Measurements from ENCODE around the gene TMEM269. TPM values are rescaled to one million over a fixed set of nuclear protein-coding genes. Genes with fewer than 3 reads are reported as not detected.

TMEM269 gene
- total RNA-seq (2013), result 0.13 TPM
- polyA plus RNA-seq, result under 1 TPM in 1 of 3 donors, not detected in 2; 0.07 TPM
- not detected in 2 replicates for polyA minus RNA-seq
- 0 to 1.7 (median 0.26) reads per million in 11 experiments for total RNA-seq

GRCh38 chr1:42784946-42785693, at the start of gene TMEM269:
Gene TMEM269 (plus strand): TSS chr1:42784991. CDS start chr1:42789894, 4,903 bp downstream.
- peak within 1 kb of the TSS; percentile 43 for H3K9ac ChIP-seq (ENCODE audit: insufficient read depth, low read length, poor library complexity, severe bottlenecking)
- H3K4me3 ChIP-seq (replicated peaks in 1 of 3; ENCODE audit: low read depth in 2 of 3, low read length in 3 of 3), result peak within 1 kb of the TSS; percentile 14 to 56 (median 17)
- peaks cover 21 to 29% (median 25%) of the 10 kb centered on the region in 3 donors for H3K27me3 Mint-ChIP-seq (ENCODE audit: low read depth in 3 of 3)
- no peaks in the 10 kb centered on the region for H4K20me1 ChIP-seq (ENCODE audit: insufficient read depth, low read length)
- intact Hi-C loops (cut with micrococcal nuclease), result loop anchor here in 1 of 2 donors (5.0 kb wide), 1 partner anchor 127 kb away; no protein-coding TSS in a partner anchor
- peaks cover 0 to 7% (median 1%) of the 10 kb centered on the region in 7 donors for H3K9me3 Mint-ChIP-seq
- H3K4me2 ChIP-seq (replicated peaks; ENCODE audit: extremely low read depth, low read length, poor library complexity, severe bottlenecking), result peak within 1 kb of the TSS; percentile 65
- H3K36me3 ChIP-seq (replicated peaks in 1 of 2; ENCODE audit: control insufficient read depth in 1 of 2, insufficient read depth in 2 of 2, low read length in 2 of 2), result peaks cover 14 to 22% of the 10 kb centered on the region in 2 donors
- peaks cover 13% of the 10 kb centered on the region for H3K4me1 Mint-ChIP-seq
- DNase-seq, result no peak
- TF ChIP-seq CTCF (IDR thresholded peaks at IDR 0.05), result no peak
- 5% methylated on average over 54 of the region's 54 CpGs for WGBS (ENCODE audit: insufficient coverage)
- no peaks in the 10 kb centered on the region for H3K9me3 ChIP-seq (replicated peaks in 1 of 2; ENCODE audit: control insufficient read depth in 1 of 2, insufficient read depth in 1 of 2, low read length in 2 of 2)
- no peak within 1 kb of the TSS for H3K27ac ChIP-seq (ENCODE audit: low read depth in 1 of 2, low read length in 2 of 2)
- no peaks in the 10 kb centered on the region for H3K79me2 ChIP-seq (ENCODE audit: insufficient read depth, low read length)
- H2AFZ ChIP-seq (ENCODE audit: insufficient read depth, low read depth, low read length, poor library complexity, severe bottlenecking), result peak within 1 kb of the TSS; percentile 53
- H3K27ac Mint-ChIP-seq, result peak within 1 kb of the TSS in 2 of 7 donors; percentile 39 to 81
- H3K4me3 Mint-ChIP-seq, result peak within 1 kb of the TSS; percentile 77 to 90
- peaks cover 7 to 11% of the 10 kb centered on the region in 2 donors for H3K4me1 ChIP-seq (ENCODE audit: control insufficient read depth in 1 of 2, insufficient read depth in 2 of 2, low read length in 2 of 2)
- H3K36me3 Mint-ChIP-seq, result peaks cover 36 to 37% of the 10 kb centered on the region in 2 donors
- peaks cover 4 to 24% of the 10 kb centered on the region in 2 donors for H3K27me3 ChIP-seq (ENCODE audit: control insufficient read depth in 2 of 2, insufficient read depth in 2 of 2, low read length in 2 of 2)

- Histone ChIP-seq H3K79me2 (ENCODE audit: insufficient read depth, low read length) (no peaks in the 10 kb centered on the region), H3K27me3 (ENCODE audit: control insufficient read depth in 2 of 2, insufficient read depth in 2 of 2, low read length in 2 of 2) (no peaks in the 10 kb centered on the region), H3K9me3 (replicated peaks in 1 of 2; ENCODE audit: control insufficient read depth in 1 of 2, insufficient read depth in 1 of 2, low read length in 2 of 2) (no peaks in the 10 kb centered on the region), H4K20me1 (ENCODE audit: insufficient read depth, low read length) (no peaks in the 10 kb centered on the region), H3K4me1 (ENCODE audit: control insufficient read depth in 1 of 2, insufficient read depth in 2 of 2, low read length in 2 of 2) (peaks cover 26 to 30% of the 10 kb centered on the region in 2 donors), H3K4me2 (replicated peaks; ENCODE audit: extremely low read depth, low read length, poor library complexity, severe bottlenecking) (no peak overlapping the region), H3K9ac (ENCODE audit: insufficient read depth, low read length, poor library complexity, severe bottlenecking) (no peak overlapping the region), H3K36me3 (replicated peaks in 1 of 2; ENCODE audit: control insufficient read depth in 1 of 2, insufficient read depth in 2 of 2, low read length in 2 of 2) (no peaks in the 10 kb centered on the region), H3K4me3 (replicated peaks in 1 of 3; ENCODE audit: low read depth in 2 of 3, low read length in 3 of 3) (no peak overlapping the region), H2AFZ (ENCODE audit: insufficient read depth, low read depth, low read length, poor library complexity, severe bottlenecking) (no peak overlapping the region), H3K27ac (ENCODE audit: low read depth in 1 of 2, low read length in 2 of 2) (no peak overlapping the region)
- H3K36me3 Mint-ChIP-seq, result peaks cover 0 to 5% of the 10 kb centered on the region in 2 donors
- H3K4me1 Mint-ChIP-seq, result peaks cover 26% of the 10 kb centered on the region
- DNase-seq, result no peak
- H3K27me3 Mint-ChIP-seq (ENCODE audit: low read depth in 3 of 3), result peaks cover 0 to 3% (median 1%) of the 10 kb centered on the region in 3 donors
- no peak for TF ChIP-seq CTCF (IDR thresholded peaks at IDR 0.05)
- no peak overlapping the region for H3K4me3 Mint-ChIP-seq
- peaks cover 0 to 3% (median 0%) of the 10 kb centered on the region in 7 donors for H3K9me3 Mint-ChIP-seq
- peak overlapping the region in 1 of 7 donors; percentile 20 for H3K27ac Mint-ChIP-seq
- 96% methylated on average over 8 of the region's 11 CpGs for WGBS (ENCODE audit: insufficient coverage)
- intact Hi-C loops (cut with micrococcal nuclease), result no loop called here
These were observed 49.7 kb upstream of the TMEM269 start for GRCh38 chr1:42735056-42735455.

Measured in CD14-positive monocyte (primary cell).